Neural progenitor cell (in vitro differentiated cells): ENCODE results near the gene TIMM29. TPM values are rescaled to one million over a fixed set of nuclear protein-coding genes. Genes with fewer than 3 reads are reported as not detected.

Source experiments
- DNase-seq: peaks from one replicate; pipeline ENCODE4 v3.0.0-alpha.2; 2016; ENCODE audit warnings: low spot score
- H2AFZ ChIP-seq: fragments of 200-600 bp; sonication (generic); replicated peaks from 2 replicates; pipeline ENCODE4 v1.6.1; 2016; ENCODE audit warnings: antibody characterized with exemption
- H3F3A ChIP-seq: fragments of 200-600 bp; sonication (generic); 2 replicates; pipeline ENCODE4 v1.6.1; 2016; ENCODE audit warnings: antibody characterized with exemption, low read depth
- H3K27ac ChIP-seq: fragments of 200-600 bp; sonication (generic); 2 replicates; pipeline ENCODE4 v1.5.1; 2016; ENCODE audit warnings: mild to moderate bottlenecking
- H3K27me3 ChIP-seq: fragments of 200-600 bp; sonication (generic); 2 replicates; pipeline ENCODE4 v1.6.1; 2016; ENCODE audit warnings: mild to moderate bottlenecking, moderate library complexity
- H3K36me3 ChIP-seq: fragments of 200-600 bp; sonication (generic); 2 replicates; pipeline ENCODE4 v1.5.1; 2016
- H3K4me1 ChIP-seq: fragments of 200-600 bp; sonication (generic); 2 replicates; pipeline ENCODE4 v1.6.1; 2016; ENCODE audit warnings: mixed run types
- H3K4me2 ChIP-seq: fragments of 200-600 bp; sonication (generic); 2 replicates; pipeline ENCODE4 v1.6.1; 2016
- H3K4me3 ChIP-seq: fragments of 200-600 bp; sonication (generic); 2 replicates; pipeline ENCODE4 v1.5.1; 2016
- H3K79me2 ChIP-seq: fragments of 200-600 bp; sonication (generic); 2 replicates; pipeline ENCODE4 v1.6.1; 2016; ENCODE audit warnings: low read depth
- H3K9ac ChIP-seq: fragments of 200-600 bp; sonication (generic); 2 replicates; pipeline ENCODE4 v1.6.1; 2016
- H3K9me3 ChIP-seq: fragments of 200-600 bp; sonication (generic); 2 replicates; pipeline ENCODE4 v1.5.1; 2016; ENCODE audit warnings: low read depth
- H4K20me1 ChIP-seq: fragments of 200-600 bp; sonication (generic); 2 replicates; pipeline ENCODE4 v1.6.1; 2016; ENCODE audit warnings: low read depth
- H3K27ac Mint-ChIP-seq: 3 replicates; pipeline ENCODE4 v1.8.0; 2021; ENCODE audit warnings: mixed read lengths
- H3K27me3 Mint-ChIP-seq: 2 replicates; pipeline ENCODE4 v1.8.0; 2022; ENCODE audit warnings: low read depth, mild to moderate bottlenecking, inconsistent platforms, moderate library complexity, mixed read lengths; ENCODE audit not compliant: insufficient read depth
- H3K36me3 Mint-ChIP-seq: 3 replicates; pipeline ENCODE4 v1.8.0; 2021; ENCODE audit warnings: mixed read lengths
- H3K4me1 Mint-ChIP-seq: 3 replicates; pipeline ENCODE4 v1.8.0; 2021; ENCODE audit warnings: mixed read lengths
- H3K4me3 Mint-ChIP-seq: 3 replicates; pipeline ENCODE4 v1.8.0; 2021; ENCODE audit warnings: mild to moderate bottlenecking, moderate library complexity, mixed read lengths
- H3K9me3 Mint-ChIP-seq: 3 replicates; pipeline ENCODE4 v1.8.0; 2020; ENCODE audit warnings: mixed read lengths
- CTCF ChIP-seq: fragments of 200-600 bp; sonication (generic); IDR thresholded peaks from 2 replicates; pipeline ENCODE4 v1.5.1; 2017; ENCODE audit warnings: antibody characterized with exemption, mild to moderate bottlenecking
- EZH2 ChIP-seq: fragments of 200-600 bp; sonication (generic); IDR thresholded peaks from 2 replicates; pipeline ENCODE4 v1.6.1; 2017; ENCODE audit warnings: antibody characterized with exemption, mild to moderate bottlenecking, moderate library complexity
- EZH2phosphoT487 ChIP-seq: fragments of 200-600 bp; sonication (generic); IDR thresholded peaks from 2 replicates; pipeline ENCODE4 v1.6.1; 2017; ENCODE audit warnings: antibody characterized with exemption
- total RNA-seq: library from RNA; depleted of rRNA; stranded (reverse); fragments of >200 nt; gene quantifications from 2 replicates; pipeline ENCODE4 v1.2.3, GENCODE V29; 2015; ENCODE audit warnings: low replicate concordance

Gene TIMM29
- total RNA-seq, 1 donor from 2014 or later, result 24.4 TPM

GRCh38 chr19:10920781-10921180 lies 7.8 kb upstream of the TIMM29 start:
- H3K4me3 ChIP-seq, result no peak overlapping the region
- no peak overlapping the region for H2AFZ ChIP-seq
- no peaks in the 10 kb centered on the region for H3K4me1 ChIP-seq
- no peak for DNase-seq
- no peak overlapping the region for H3K27ac ChIP-seq
- Mint-ChIP-seq H3K4me3 (no peak overlapping the region), H3K9me3 (no peaks in the 10 kb centered on the region), H3K4me1 (no peaks in the 10 kb centered on the region), H3K27ac (no peak overlapping the region), H3K27me3 (peaks cover 7% of the 10 kb centered on the region), H3K36me3 (peaks cover 9% of the 10 kb centered on the region)
- H3K9ac ChIP-seq, result no peak overlapping the region
- H3K4me2 ChIP-seq, result no peak overlapping the region
- no peaks in the 10 kb centered on the region for H4K20me1 ChIP-seq
- H3F3A ChIP-seq, result peaks cover 4% of the 10 kb centered on the region
- H3K27me3 ChIP-seq, result no peaks in the 10 kb centered on the region
- TF ChIP-seq EZH2, result no peak
- no peak for TF ChIP-seq EZH2phosphoT487
- no peak for TF ChIP-seq CTCF
- H3K36me3 ChIP-seq, result no peaks in the 10 kb centered on the region
- H3K79me2 ChIP-seq, result no peaks in the 10 kb centered on the region
- no peaks in the 10 kb centered on the region for H3K9me3 ChIP-seq

GRCh38 chr19:10921199-10921909 lies 7.3 kb upstream of the TIMM29 start:
- H3K4me3 ChIP-seq, result no peak overlapping the region
- H3K9me3 ChIP-seq, result no peaks in the 10 kb centered on the region
- no peak overlapping the region for H3K9ac ChIP-seq
- DNase-seq, result no peak
- Mint-ChIP-seq H3K27ac (no peak overlapping the region), H3K36me3 (peaks cover 9% of the 10 kb centered on the region), H3K4me1 (no peaks in the 10 kb centered on the region), H3K4me3 (no peak overlapping the region), H3K27me3 (peaks cover 7% of the 10 kb centered on the region), H3K9me3 (no peaks in the 10 kb centered on the region)
- H3K4me1 ChIP-seq, result no peaks in the 10 kb centered on the region
- H3K79me2 ChIP-seq, result no peaks in the 10 kb centered on the region
- no peaks in the 10 kb centered on the region for H3K36me3 ChIP-seq
- H3K27me3 ChIP-seq, result no peaks in the 10 kb centered on the region
- no peaks in the 10 kb centered on the region for H4K20me1 ChIP-seq
- no peak overlapping the region for H3K4me2 ChIP-seq
- TF ChIP-seq EZH2 (no peak), CTCF (no peak), EZH2phosphoT487 (no peak)
- H2AFZ ChIP-seq, result no peak overlapping the region
- H3K27ac ChIP-seq, result no peak overlapping the region
- peaks cover 4% of the 10 kb centered on the region for H3F3A ChIP-seq

- no peak overlapping the region for H3K9ac ChIP-seq
- H3K27ac ChIP-seq, result no peak overlapping the region
- no peak overlapping the region for H2AFZ ChIP-seq
- Mint-ChIP-seq H3K27me3 (peaks cover 7% of the 10 kb centered on the region), H3K27ac (peak overlapping the region; percentile 76), H3K36me3 (peaks cover 9% of the 10 kb centered on the region), H3K9me3 (no peaks in the 10 kb centered on the region), H3K4me1 (peaks cover under 1% of the 10 kb centered on the region), H3K4me3 (no peak overlapping the region)
- H3K4me2 ChIP-seq, result no peak overlapping the region
- no peaks in the 10 kb centered on the region for H3K4me1 ChIP-seq
- TF ChIP-seq CTCF (no peak), EZH2 (no peak), EZH2phosphoT487 (no peak)
- no peak overlapping the region for H3K4me3 ChIP-seq
- H3K27me3 ChIP-seq, result no peaks in the 10 kb centered on the region
- peaks cover 4% of the 10 kb centered on the region for H3F3A ChIP-seq
- H3K36me3 ChIP-seq, result no peaks in the 10 kb centered on the region
- no peak for DNase-seq
- H3K79me2 ChIP-seq, result no peaks in the 10 kb centered on the region
- H4K20me1 ChIP-seq, result no peaks in the 10 kb centered on the region
- no peaks in the 10 kb centered on the region for H3K9me3 ChIP-seq
Measured at GRCh38 chr19:10921910-10922637, 6.5 kb upstream of the TIMM29 start.
